ENCODE results near the gene NR3C2. TPM values are rescaled to one million over a fixed set of nuclear protein-coding genes. Genes with fewer than 3 reads are reported as not detected.

Gene NR3C2
- polyA plus RNA-seq, 1 experiment: 0.18 TPM

GRCh38 chr4:148454835-148455234 is 12.6 kb upstream of the NR3C2 start:
- ChIA-PET CTCF (interaction anchor here (0.5 kb wide), 1 partner anchor 968 kb away, joined by 5 read pairs; no protein-coding TSS in a partner anchor), POLR2A (no interaction called here)
- no peak for TF ChIP-seq CTCF (IDR thresholded peaks at IDR 0.05; ENCODE audit: insufficient read depth, low read depth, low read length)
- Histone ChIP-seq H3K36me3 (ENCODE audit: control insufficient read depth, insufficient read depth, low read length) (no peaks in the 10 kb centered on the region), H3K4me3 (ENCODE audit: low read depth, low read length) (no peak overlapping the region), H3K27me3 (ENCODE audit: control insufficient read depth, insufficient read depth, low read length) (no peaks in the 10 kb centered on the region)
- no peak for DNase-seq (ENCODE audit: low read depth)

- POLR2A ChIA-PET: no interaction called here
- no peaks in the 10 kb centered on the region for H3K27me3 ChIP-seq (ENCODE audit: control insufficient read depth, insufficient read depth, low read length)
- H3K4me3 ChIP-seq (ENCODE audit: low read depth, low read length): no peak overlapping the region
- CTCF ChIA-PET: interaction anchor here (0.6 kb wide), 1 partner anchor 1439 kb away, joined by 4 read pairs; no protein-coding TSS in a partner anchor
- H3K36me3 ChIP-seq (ENCODE audit: control insufficient read depth, insufficient read depth, low read length): no peaks in the 10 kb centered on the region
- DNase-seq (ENCODE audit: low read depth): no peak
- TF ChIP-seq CTCF (IDR thresholded peaks at IDR 0.05; ENCODE audit: insufficient read depth, low read depth, low read length): no peak
These were observed 11.6 kb upstream of the NR3C2 start for GRCh38 chr4:148453833-148454232.

- TF ChIP-seq CTCF (IDR thresholded peaks at IDR 0.05; ENCODE audit: insufficient read depth, low read depth, low read length): no peak
- H3K4me3 ChIP-seq (ENCODE audit: low read depth, low read length): no peak overlapping the region
- CTCF ChIA-PET: interaction anchor here (0.6 kb wide), 1 partner anchor 1438 kb away, joined by 4 read pairs; no protein-coding TSS in a partner anchor
- POLR2A ChIA-PET: no interaction called here
- DNase-seq (ENCODE audit: low read depth): no peak
- no peaks in the 10 kb centered on the region for H3K36me3 ChIP-seq (ENCODE audit: control insufficient read depth, insufficient read depth, low read length)
- no peaks in the 10 kb centered on the region for H3K27me3 ChIP-seq (ENCODE audit: control insufficient read depth, insufficient read depth, low read length)
These were observed 10.8 kb upstream of the NR3C2 start for GRCh38 chr4:148452970-148453369.

DNA sequence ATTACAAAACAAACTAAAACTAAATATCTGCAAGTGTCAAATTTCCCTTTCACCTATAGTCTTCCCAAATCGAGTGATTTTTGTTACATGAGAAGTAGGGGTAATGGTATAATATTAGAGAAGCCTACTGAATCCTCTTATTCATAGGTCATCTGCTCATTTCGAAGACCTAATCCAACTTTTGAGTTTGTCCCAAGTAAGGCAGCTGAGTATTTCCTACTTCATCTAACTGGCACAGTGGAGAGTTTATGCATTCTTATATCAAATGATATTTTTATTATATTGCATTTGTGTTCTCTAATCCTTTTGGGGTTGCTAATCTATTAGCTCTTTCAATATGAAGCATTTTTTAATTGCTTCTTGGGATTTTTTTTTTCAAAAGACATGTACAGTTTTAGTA is 7.7 kb upstream of the NR3C2 start:
- ChIA-PET POLR2A (no interaction called here), CTCF (interaction anchor here (1.1 kb wide), 1 partner anchor 14 kb away, joined by 3 read pairs; no protein-coding TSS in a partner anchor)
- no peak for TF ChIP-seq CTCF (IDR thresholded peaks at IDR 0.05; ENCODE audit: insufficient read depth, low read depth, low read length)
- no peak overlapping the region for H3K4me3 ChIP-seq (ENCODE audit: low read depth, low read length)
- peaks cover 7% of the 10 kb centered on the region for H3K27me3 ChIP-seq (ENCODE audit: control insufficient read depth, insufficient read depth, low read length)
- no peaks in the 10 kb centered on the region for H3K36me3 ChIP-seq (ENCODE audit: control insufficient read depth, insufficient read depth, low read length)
- no peak for DNase-seq (ENCODE audit: low read depth)

DNA sequence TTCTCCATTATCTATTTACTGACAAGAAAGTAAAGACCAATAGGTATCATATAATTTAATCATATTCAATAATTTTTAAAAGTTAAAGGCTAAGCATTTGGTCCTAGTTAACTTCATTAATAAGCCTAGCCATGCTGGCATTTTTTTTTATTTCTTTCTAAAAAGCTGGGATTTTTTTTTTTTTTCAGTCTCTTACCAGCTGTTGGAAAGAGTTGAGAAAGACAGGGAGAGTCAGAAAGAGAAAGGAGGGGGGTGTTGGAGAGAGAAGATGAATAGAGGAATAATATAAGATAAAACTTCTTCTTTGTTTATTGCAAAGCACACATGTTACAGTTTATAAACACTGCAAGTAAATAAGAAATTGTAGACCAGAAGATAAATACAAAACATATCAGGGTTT is 5.9 kb upstream of the NR3C2 start:
- no peak for TF ChIP-seq CTCF (IDR thresholded peaks at IDR 0.05; ENCODE audit: insufficient read depth, low read depth, low read length)
- Histone ChIP-seq H3K27me3 (ENCODE audit: control insufficient read depth, insufficient read depth, low read length) (peaks cover 16% of the 10 kb centered on the region), H3K4me3 (ENCODE audit: low read depth, low read length) (no peak overlapping the region), H3K36me3 (ENCODE audit: control insufficient read depth, insufficient read depth, low read length) (no peaks in the 10 kb centered on the region)
- CTCF ChIA-PET: interaction anchor here (0.7 kb wide), 1 partner anchor 805 kb away, joined by 3 read pairs; no protein-coding TSS in a partner anchor
- DNase-seq (ENCODE audit: low read depth): no peak
- POLR2A ChIA-PET: no interaction called here
